ENCODE results near the gene ARMC12. TPM values are rescaled to one million over a fixed set of nuclear protein-coding genes. Genes with fewer than 3 reads are reported as not detected.
"Not testable (repeated sequence)": the region's sequence is repeated elsewhere in the genome, so short reads cannot be mapped to it uniquely, and the experiment has no call there.

Gene ARMC12
- total RNA-seq, 2 experiments from 2014 or later, result 1.9 to 2.8 TPM

DNA sequence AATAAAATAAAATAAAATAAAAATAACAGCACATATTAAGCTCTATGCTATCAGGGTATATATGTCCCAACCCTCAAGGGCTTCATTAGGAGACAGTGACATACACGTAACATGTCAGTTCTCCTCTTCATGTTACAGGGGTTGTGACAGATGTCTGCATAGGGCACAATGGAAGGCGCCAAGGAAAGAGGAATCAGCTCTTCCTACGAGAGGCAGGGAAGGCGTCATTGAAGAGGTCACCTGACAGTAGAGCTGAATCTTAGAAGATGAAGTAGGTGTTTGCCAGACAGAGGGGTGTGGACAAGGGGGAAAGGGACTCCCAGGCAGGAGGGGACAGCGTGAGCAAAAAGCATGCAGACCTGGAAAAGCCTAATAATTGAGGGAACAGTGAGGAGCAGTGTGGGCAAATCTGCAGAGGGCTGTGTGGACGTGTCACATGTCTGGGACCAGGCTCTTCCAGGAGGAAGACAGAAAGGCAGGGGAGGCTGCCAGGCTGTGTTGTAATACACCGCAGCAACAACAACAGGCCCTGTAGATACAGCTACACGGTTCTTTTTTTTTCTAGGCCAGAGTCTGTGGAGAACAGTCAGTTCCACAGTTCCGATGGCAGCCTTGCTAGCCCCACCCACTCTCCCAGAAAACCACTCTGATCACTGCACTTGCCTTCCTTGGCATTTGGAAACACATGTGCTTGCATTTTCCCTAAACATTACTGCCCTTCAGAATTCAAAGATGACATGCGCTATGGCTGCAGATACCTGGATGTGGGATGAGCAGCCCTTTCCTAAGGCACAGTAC, 45.6 kb upstream of the ARMC12 start:
- H3K9me3 ChIP-seq (ENCODE audit: control insufficient read depth in 1 of 2, insufficient read depth in 1 of 2, low read length in 2 of 2), result no peaks in the 10 kb centered on the region
- no peaks in the 10 kb centered on the region for H3K36me3 ChIP-seq (ENCODE audit: insufficient read depth, low read length)
- CTCF ChIA-PET, result interaction anchor here (1.0 kb wide), 1 partner anchor 46 kb away, joined by 3 read pairs; the partner anchor contains the start of gene ARMC12
- TF ChIP-seq, protein P1, sequence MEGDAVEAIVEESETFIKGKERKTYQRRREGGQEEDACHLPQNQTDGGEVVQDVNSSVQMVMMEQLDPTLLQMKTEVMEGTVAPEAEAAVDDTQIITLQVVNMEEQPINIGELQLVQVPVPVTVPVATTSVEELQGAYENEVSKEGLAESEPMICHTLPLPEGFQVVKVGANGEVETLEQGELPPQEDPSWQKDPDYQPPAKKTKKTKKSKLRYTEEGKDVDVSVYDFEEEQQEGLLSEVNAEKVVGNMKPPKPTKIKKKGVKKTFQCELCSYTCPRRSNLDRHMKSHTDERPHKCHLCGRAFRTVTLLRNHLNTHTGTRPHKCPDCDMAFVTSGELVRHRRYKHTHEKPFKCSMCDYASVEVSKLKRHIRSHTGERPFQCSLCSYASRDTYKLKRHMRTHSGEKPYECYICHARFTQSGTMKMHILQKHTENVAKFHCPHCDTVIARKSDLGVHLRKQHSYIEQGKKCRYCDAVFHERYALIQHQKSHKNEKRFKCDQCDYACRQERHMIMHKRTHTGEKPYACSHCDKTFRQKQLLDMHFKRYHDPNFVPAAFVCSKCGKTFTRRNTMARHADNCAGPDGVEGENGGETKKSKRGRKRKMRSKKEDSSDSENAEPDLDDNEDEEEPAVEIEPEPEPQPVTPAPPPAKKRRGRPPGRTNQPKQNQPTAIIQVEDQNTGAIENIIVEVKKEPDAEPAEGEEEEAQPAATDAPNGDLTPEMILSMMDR (IDR thresholded peaks at IDR 0.05), result no peak
- POLR2A ChIA-PET, result no interaction called here
- H3K27ac ChIP-seq (ENCODE audit: low read depth in 1 of 2, low read length in 2 of 2), result no peak overlapping the region
- H3K4me1 ChIP-seq (ENCODE audit: insufficient read depth, low read length), result peaks cover 5% of the 10 kb centered on the region
- ATAC-seq (ENCODE audit: poor library complexity) (no peak), DNase-seq (peak in 2 of 14 experiments; percentile 54 to 60)
- H3K4me1 Mint-ChIP-seq (ENCODE audit: low read depth), result peaks cover 10% of the 10 kb centered on the region
- no peak overlapping the region for H3K4me3 ChIP-seq (ENCODE audit: low read length)
- H3K4me3 Mint-ChIP-seq, result no peak overlapping the region
- intact Hi-C loops (cut with DNase I, micrococcal nuclease), result no loop called here
- H3K27me3 ChIP-seq (ENCODE audit: control insufficient read depth in 1 of 2, insufficient read depth in 2 of 2, low read length in 2 of 2), result no peaks in the 10 kb centered on the region
- H3K27me3 Mint-ChIP-seq, result no peaks in the 10 kb centered on the region
- no peaks in the 10 kb centered on the region for H3K9me3 Mint-ChIP-seq
- H3K27ac Mint-ChIP-seq, result peak overlapping the region; percentile 12
- peaks cover 20% of the 10 kb centered on the region for H3K36me3 Mint-ChIP-seq (ENCODE audit: low read depth)

DNA sequence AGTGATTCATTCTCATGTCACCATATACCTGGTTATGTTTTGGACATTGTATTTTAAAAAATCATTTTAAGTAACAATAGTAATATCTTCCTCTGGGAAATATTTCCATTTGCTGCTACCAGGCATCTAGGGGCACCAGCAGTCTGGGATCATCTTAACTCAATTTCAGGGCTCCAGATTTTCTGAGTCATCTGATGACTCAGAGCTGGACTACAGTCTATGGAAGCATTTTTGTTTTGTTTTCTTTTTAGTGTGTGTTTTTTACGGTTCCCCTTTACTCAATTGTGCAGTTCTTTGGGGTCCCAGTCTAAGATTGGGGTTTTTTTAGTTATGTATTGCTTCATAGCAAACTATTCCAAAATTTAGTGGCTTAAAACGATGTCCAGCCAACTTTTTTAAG, 42.4 kb upstream of the ARMC12 start:
- Histone ChIP-seq H3K27ac (ENCODE audit: low read depth in 1 of 2, low read length in 2 of 2) (no peak overlapping the region), H3K36me3 (ENCODE audit: insufficient read depth, low read length) (no peaks in the 10 kb centered on the region), H3K4me1 (ENCODE audit: insufficient read depth, low read length) (no peaks in the 10 kb centered on the region), H3K4me3 (ENCODE audit: low read length) (no peak overlapping the region), H3K27me3 (ENCODE audit: control insufficient read depth in 1 of 2, insufficient read depth in 2 of 2, low read length in 2 of 2) (no peaks in the 10 kb centered on the region), H3K9me3 (ENCODE audit: control insufficient read depth in 1 of 2, insufficient read depth in 1 of 2, low read length in 2 of 2) (no peaks in the 10 kb centered on the region)
- H3K36me3 Mint-ChIP-seq (ENCODE audit: low read depth), result no peaks in the 10 kb centered on the region
- no peaks in the 10 kb centered on the region for H3K9me3 Mint-ChIP-seq
- ATAC-seq (ENCODE audit: poor library complexity), result no peak
- POLR2A ChIA-PET, result no interaction called here
- H3K27ac Mint-ChIP-seq, result no peak overlapping the region
- H3K27me3 Mint-ChIP-seq, result no peaks in the 10 kb centered on the region
- H3K4me1 Mint-ChIP-seq (ENCODE audit: low read depth), result no peaks in the 10 kb centered on the region
- CTCF ChIA-PET, result no interaction called here
- intact Hi-C loops (cut with DNase I, micrococcal nuclease), result no loop called here
- no peak overlapping the region for H3K4me3 Mint-ChIP-seq
- TF ChIP-seq, protein P1 (IDR thresholded peaks at IDR 0.05), result no peak
- DNase-seq, result no peak

DNA sequence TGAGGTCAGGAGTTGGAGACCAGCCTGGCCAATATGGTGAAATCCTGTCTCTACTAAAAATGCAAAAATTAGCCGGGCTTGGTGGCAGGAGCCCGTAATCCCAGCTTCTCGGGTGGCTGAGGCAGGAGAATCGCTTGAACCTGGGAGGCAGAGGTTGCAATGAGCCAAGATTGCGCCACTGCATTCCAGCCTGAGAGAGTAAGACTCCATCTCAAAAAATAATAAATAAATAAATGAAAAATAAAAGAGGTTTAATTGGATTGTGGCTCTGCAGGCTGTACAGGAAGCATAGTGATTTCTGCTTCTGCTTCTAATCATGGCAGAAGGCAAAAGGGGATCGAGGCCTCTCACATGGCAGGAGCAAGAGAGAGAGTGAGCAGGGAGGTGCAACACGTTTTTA, 38.4 kb upstream of the ARMC12 start:
- DNase-seq; H3K4me3 ChIP-seq (ENCODE audit: low read length); POLR2A ChIA-PET; H3K36me3 ChIP-seq (ENCODE audit: insufficient read depth, low read length); ATAC-seq (ENCODE audit: poor library complexity); H3K27me3 ChIP-seq (ENCODE audit: control insufficient read depth in 1 of 2, insufficient read depth in 2 of 2, low read length in 2 of 2); H3K27me3 Mint-ChIP-seq; H3K27ac Mint-ChIP-seq; H3K4me1 Mint-ChIP-seq (ENCODE audit: low read depth); H3K9me3 Mint-ChIP-seq; H3K27ac ChIP-seq (ENCODE audit: low read depth in 1 of 2, low read length in 2 of 2); H3K36me3 Mint-ChIP-seq (ENCODE audit: low read depth); H3K4me1 ChIP-seq (ENCODE audit: insufficient read depth, low read length); intact Hi-C loops (cut with DNase I, micrococcal nuclease); H3K9me3 ChIP-seq (ENCODE audit: control insufficient read depth in 1 of 2, insufficient read depth in 1 of 2, low read length in 2 of 2); H3K4me3 Mint-ChIP-seq: not testable (repeated sequence)
- CTCF ChIA-PET, result interaction anchor here (0.9 kb wide), 1 partner anchor 39 kb away, joined by 3 read pairs; the partner anchor contains the start of gene ARMC12

Data from CD4-positive, alpha-beta T cell (primary cell).